Measurements from ENCODE around the gene ELL. TPM values are rescaled to one million over a fixed set of nuclear protein-coding genes. Genes with fewer than 3 reads are reported as not detected.

Gene ELL
- total RNA-seq, 3 donors from 2014 or later (not counting 1 experiment from before 2014, with no cell fraction given) = 61.1 to 64.3 (median 63.8) TPM

- 98% methylated on average over 19 of the region's 19 CpGs for WGBS (ENCODE audit: insufficient coverage)
- Histone ChIP-seq H3K36me3 (ENCODE audit: control insufficient read depth, insufficient read depth, low read length) (peaks cover 33% of the 10 kb centered on the region), H3K27me3 (ENCODE audit: control insufficient read depth, insufficient read depth, low read length) (no peaks in the 10 kb centered on the region), H3K9me3 (ENCODE audit: control insufficient read depth, insufficient read depth, low read length) (no peaks in the 10 kb centered on the region), H3K27ac (ENCODE audit: low read length) (no peak overlapping the region), H3K4me1 (ENCODE audit: control insufficient read depth, insufficient read depth, low read length) (peaks cover 19% of the 10 kb centered on the region), H3K4me3 (ENCODE audit: low read length) (no peak overlapping the region)
- DNase-seq (no peak), ATAC-seq (no peak)
- Mint-ChIP-seq H3K9me3 (no peaks in the 10 kb centered on the region), H3K27me3 (ENCODE audit: low read depth in 2 of 2) (no peaks in the 10 kb centered on the region), H3K4me1 (peaks cover 14 to 25% of the 10 kb centered on the region in 2 donors), H3K4me3 (no peak overlapping the region), H3K27ac (no peak overlapping the region), H3K36me3 (no peaks in the 10 kb centered on the region)
- no peak for TF ChIP-seq CTCF (IDR thresholded peaks at IDR 0.05)
- intact Hi-C loops (cut with micrococcal nuclease) = no loop called here
Observed at GRCh38 chr19:18539372-18539771, 17.5 kb upstream of the ELL start.

GRCh38 chr19:18538115-18538514 is 16.2 kb upstream of the ELL start:
- 98% methylated on average over 22 of the region's 22 CpGs for WGBS (ENCODE audit: insufficient coverage)
- Histone ChIP-seq H3K36me3 (ENCODE audit: control insufficient read depth, insufficient read depth, low read length) (peaks cover 37% of the 10 kb centered on the region), H3K9me3 (ENCODE audit: control insufficient read depth, insufficient read depth, low read length) (no peaks in the 10 kb centered on the region), H3K27me3 (ENCODE audit: control insufficient read depth, insufficient read depth, low read length) (no peaks in the 10 kb centered on the region), H3K4me1 (ENCODE audit: control insufficient read depth, insufficient read depth, low read length) (peaks cover 11% of the 10 kb centered on the region), H3K27ac (ENCODE audit: low read length) (no peak overlapping the region), H3K4me3 (ENCODE audit: low read length) (no peak overlapping the region)
- DNase-seq (no peak), ATAC-seq (no peak)
- Mint-ChIP-seq H3K9me3 (no peaks in the 10 kb centered on the region), H3K27me3 (ENCODE audit: low read depth in 2 of 2) (no peaks in the 10 kb centered on the region), H3K36me3 (no peaks in the 10 kb centered on the region), H3K27ac (no peak overlapping the region), H3K4me1 (peaks cover 7 to 17% of the 10 kb centered on the region in 2 donors), H3K4me3 (no peak overlapping the region)
- TF ChIP-seq CTCF (IDR thresholded peaks at IDR 0.05) = no peak
- intact Hi-C loops (cut with micrococcal nuclease) = no loop called here

- DNase-seq = no peak
- Mint-ChIP-seq H3K36me3 (no peaks in the 10 kb centered on the region), H3K4me3 (no peak overlapping the region), H3K27me3 (ENCODE audit: low read depth in 2 of 2) (no peaks in the 10 kb centered on the region), H3K27ac (no peak overlapping the region), H3K4me1 (peaks cover 5 to 13% of the 10 kb centered on the region in 2 donors), H3K9me3 (no peaks in the 10 kb centered on the region)
- no peak overlapping the region for H3K27ac ChIP-seq (ENCODE audit: low read length)
- intact Hi-C loops (cut with micrococcal nuclease) = no loop called here
- no peaks in the 10 kb centered on the region for H3K9me3 ChIP-seq (ENCODE audit: control insufficient read depth, insufficient read depth, low read length)
- peaks cover 8% of the 10 kb centered on the region for H3K4me1 ChIP-seq (ENCODE audit: control insufficient read depth, insufficient read depth, low read length)
- ATAC-seq = no peak
- no peaks in the 10 kb centered on the region for H3K27me3 ChIP-seq (ENCODE audit: control insufficient read depth, insufficient read depth, low read length)
- no peak overlapping the region for H3K4me3 ChIP-seq (ENCODE audit: low read length)
- TF ChIP-seq CTCF (IDR thresholded peaks at IDR 0.05) = no peak
- peaks cover 43% of the 10 kb centered on the region for H3K36me3 ChIP-seq (ENCODE audit: control insufficient read depth, insufficient read depth, low read length)
- 97% methylated on average over 17 of the region's 17 CpGs for WGBS (ENCODE audit: insufficient coverage)
Observed at GRCh38 chr19:18537431-18537830, 15.6 kb upstream of the ELL start.

- Mint-ChIP-seq H3K27ac (peak overlapping the region in 1 of 2 donors; percentile 15), H3K9me3 (no peaks in the 10 kb centered on the region), H3K4me3 (no peak overlapping the region), H3K4me1 (peaks cover 0 to 5% of the 10 kb centered on the region in 2 donors), H3K27me3 (ENCODE audit: low read depth in 2 of 2) (no peaks in the 10 kb centered on the region), H3K36me3 (no peaks in the 10 kb centered on the region)
- Histone ChIP-seq H3K27me3 (ENCODE audit: control insufficient read depth, insufficient read depth, low read length) (no peaks in the 10 kb centered on the region), H3K9me3 (ENCODE audit: control insufficient read depth, insufficient read depth, low read length) (no peaks in the 10 kb centered on the region), H3K27ac (ENCODE audit: low read length) (no peak overlapping the region), H3K4me3 (ENCODE audit: low read length) (no peak overlapping the region), H3K36me3 (ENCODE audit: control insufficient read depth, insufficient read depth, low read length) (peaks cover 47% of the 10 kb centered on the region), H3K4me1 (ENCODE audit: control insufficient read depth, insufficient read depth, low read length) (no peaks in the 10 kb centered on the region)
- ATAC-seq (no peak), DNase-seq (no peak)
- intact Hi-C loops (cut with micrococcal nuclease) = no loop called here
- TF ChIP-seq CTCF (IDR thresholded peaks at IDR 0.05) = no peak
- 98% methylated on average over 10 of the region's 10 CpGs for whole genome bisulfite sequencing (ENCODE audit: insufficient coverage)
Observed at GRCh38 chr19:18536475-18536874, 14.6 kb upstream of the ELL start.

Measured in natural killer cell (primary cell).